Stimulated activated CD4-positive, alpha-beta T cell treated with anti-CD3 and anti-CD28 coated beads, TNF-alpha, amount 100 ng/mL, for 4 hours (primary cell): ENCODE measurements around the gene HEBP2.

Source experiments
- DNase-seq, 3 experiments: peaks; one replicate each; pipeline ENCODE4 v3.0.0-alpha.2; 2020; ENCODE audit warnings: low read depth in 3 of 3

HEBP2 gene

GRCh38 chr6:138454981-138455706 is 51.1 kb downstream of the HEBP2 start:
- DNase-seq = peak; percentile 12 to 45 (median 37)

- DNase-seq = no peak
Measured at GRCh38 chr6:138455746-138456400, 51.9 kb downstream of the HEBP2 start.

GRCh38 chr6:138456401-138456790 is 52.4 kb downstream of the HEBP2 start:
- DNase-seq = no peak

- no peak for DNase-seq
Measured at GRCh38 chr6:138461647-138462046, 57.6 kb downstream of the HEBP2 start.

- DNase-seq = no peak
Measured at GRCh38 chr6:138464085-138464484, 60.1 kb downstream of the HEBP2 start.

- no peak for DNase-seq
Measured at GRCh38 chr6:138465007-138465645, 61.1 kb downstream of the HEBP2 start.

- DNase-seq = no peak
Measured at GRCh38 chr6:138467901-138468300, 63.9 kb downstream of the HEBP2 start.

GRCh38 chr6:138468320-138469015 is 64.4 kb downstream of the HEBP2 start:
- no peak for DNase-seq
